ENCODE results near the gene RAPGEF6. TPM values are rescaled to one million over a fixed set of nuclear protein-coding genes. Genes with fewer than 3 reads are reported as not detected.

Gene RAPGEF6
- total RNA-seq (10 to 100 TPM; 17.9 to 43.9 (median 24.2) TPM), polyA plus RNA-seq (1 to 10 TPM; 1.4 to 2.4 (median 1.7) TPM)
- long read RNA-seq, donor 1, result 0 reads
- long read RNA-seq, donor 2, result 0 reads
- long read RNA-seq, donor 3, result 0 reads
- long read RNA-seq, donor 4, result 0 reads
- long read RNA-seq, donor 5, result 0 reads
- long read RNA-seq, donor 6, result 0 reads
- long read RNA-seq, donor 7, result 0 reads
- long read RNA-seq, donor 8, result 0 reads
- long read RNA-seq, donor 9, result 0 reads
- long read RNA-seq, donor 10, full-length matches to known transcripts, result 1 of 1 reads
- long read RNA-seq, donor 10, partial matches to known transcripts, result 0 of 1 reads
- long read RNA-seq, donor 10, other reads (novel, unspliced or antisense), result 0 of 1 reads

- Histone ChIP-seq H3K27ac (peak within 1 kb of the TSS; percentile 94 to 99 (median 99)), H3K27me3 (no peaks in the 10 kb centered on the region), H3K36me3 (no peaks in the 10 kb centered on the region), H3K4me1 (peaks cover 14 to 52% (median 36%) of the 10 kb centered on the region in 4 donors), H3K9me3 (no peaks in the 10 kb centered on the region), H3K4me3 (peak within 1 kb of the TSS; percentile 63 to 83 (median 78))
- intact Hi-C loops (cut with DNase I; ENCODE audit: low total_unique reads), result no loop called here
- 0% methylated on average over 30 to 55 of the region's 55 CpGs for WGBS, 5 donors
- DNase-seq, result peak; percentile 98 to 100
- no peak for TF ChIP-seq EP300 (IDR thresholded peaks at IDR 0.05)
- TF ChIP-seq POLR2A (IDR thresholded peaks at IDR 0.05), result peak in 2 of 4 donors; percentile 30 to 76
- peak; percentile 72 to 96 (median 93) for TF ChIP-seq POLR2AphosphoS5 (IDR thresholded peaks at IDR 0.05)
- TF ChIP-seq, protein P1, sequence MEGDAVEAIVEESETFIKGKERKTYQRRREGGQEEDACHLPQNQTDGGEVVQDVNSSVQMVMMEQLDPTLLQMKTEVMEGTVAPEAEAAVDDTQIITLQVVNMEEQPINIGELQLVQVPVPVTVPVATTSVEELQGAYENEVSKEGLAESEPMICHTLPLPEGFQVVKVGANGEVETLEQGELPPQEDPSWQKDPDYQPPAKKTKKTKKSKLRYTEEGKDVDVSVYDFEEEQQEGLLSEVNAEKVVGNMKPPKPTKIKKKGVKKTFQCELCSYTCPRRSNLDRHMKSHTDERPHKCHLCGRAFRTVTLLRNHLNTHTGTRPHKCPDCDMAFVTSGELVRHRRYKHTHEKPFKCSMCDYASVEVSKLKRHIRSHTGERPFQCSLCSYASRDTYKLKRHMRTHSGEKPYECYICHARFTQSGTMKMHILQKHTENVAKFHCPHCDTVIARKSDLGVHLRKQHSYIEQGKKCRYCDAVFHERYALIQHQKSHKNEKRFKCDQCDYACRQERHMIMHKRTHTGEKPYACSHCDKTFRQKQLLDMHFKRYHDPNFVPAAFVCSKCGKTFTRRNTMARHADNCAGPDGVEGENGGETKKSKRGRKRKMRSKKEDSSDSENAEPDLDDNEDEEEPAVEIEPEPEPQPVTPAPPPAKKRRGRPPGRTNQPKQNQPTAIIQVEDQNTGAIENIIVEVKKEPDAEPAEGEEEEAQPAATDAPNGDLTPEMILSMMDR (IDR thresholded peaks at IDR 0.05), result peak in 2 of 7 experiments; percentile 7 to 15
These were observed at the start of gene RAPGEF6 for GRCh38 chr5:131634996-131635683. Gene RAPGEF6, minus strand, starts transcription at chr5:131635229. Its CDS starts 199 bp downstream, at chr5:131635030.

DNA sequence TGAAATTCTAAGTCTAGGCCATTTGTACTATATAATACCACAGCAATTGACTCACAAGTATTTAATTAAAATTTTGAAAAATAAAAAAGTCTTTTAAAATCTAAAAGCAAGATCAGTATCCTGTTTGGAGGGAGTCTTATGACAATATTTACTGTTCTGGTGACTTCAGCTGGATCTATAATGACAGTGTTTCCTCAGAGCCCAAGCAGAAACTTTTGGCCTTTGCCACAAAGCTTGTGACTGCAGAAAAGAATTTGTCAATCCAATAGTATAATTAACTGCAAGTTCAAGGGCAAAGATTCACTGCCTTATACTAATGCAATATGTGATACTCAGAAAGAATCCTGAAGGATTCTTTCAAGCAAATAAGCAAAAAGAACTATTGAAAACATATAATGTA lies 49.6 kb upstream of the RAPGEF6 start:
- Histone ChIP-seq H3K36me3 (peaks cover 0 to 26% (median 21%) of the 10 kb centered on the region in 4 donors), H3K27ac (no peak overlapping the region), H3K4me1 (peaks cover 0 to 15% (median 4%) of the 10 kb centered on the region in 4 donors), H3K9me3 (no peaks in the 10 kb centered on the region), H3K4me3 (no peak overlapping the region), H3K27me3 (no peaks in the 10 kb centered on the region)
- intact Hi-C loops (cut with DNase I; ENCODE audit: low total_unique reads), result no loop called here
- no peak for DNase-seq
- no peak for TF ChIP-seq POLR2A (IDR thresholded peaks at IDR 0.05)
- no peak for TF ChIP-seq EP300 (IDR thresholded peaks at IDR 0.05)

GRCh38 chr5:131684051-131684450 lies 49.0 kb upstream of the RAPGEF6 start:
- Histone ChIP-seq H3K9me3 (no peaks in the 10 kb centered on the region), H3K27me3 (no peaks in the 10 kb centered on the region), H3K4me1 (peaks cover 0 to 15% (median 4%) of the 10 kb centered on the region in 4 donors), H3K36me3 (peaks cover 0 to 29% (median 25%) of the 10 kb centered on the region in 4 donors), H3K4me3 (no peak overlapping the region), H3K27ac (no peak overlapping the region)
- no peak for DNase-seq
- intact Hi-C loops (cut with DNase I; ENCODE audit: low total_unique reads), result no loop called here
- TF ChIP-seq, protein P1 (IDR thresholded peaks at IDR 0.05), result no peak
- TF ChIP-seq EP300 (IDR thresholded peaks at IDR 0.05) (no peak), POLR2A (IDR thresholded peaks at IDR 0.05) (no peak)
- whole genome bisulfite sequencing, 5 donors, result 72 to 84% (median 79%) methylated on average over 1 of the region's 1 CpG

GRCh38 chr5:131682826-131683225 lies 47.8 kb upstream of the RAPGEF6 start:
- Histone ChIP-seq H3K9me3 (no peaks in the 10 kb centered on the region), H3K4me1 (peaks cover 0 to 15% (median 4%) of the 10 kb centered on the region in 4 donors), H3K27ac (no peak overlapping the region), H3K27me3 (no peaks in the 10 kb centered on the region), H3K36me3 (peaks cover 3 to 38% (median 35%) of the 10 kb centered on the region in 4 donors), H3K4me3 (no peak overlapping the region)
- WGBS, 5 donors, result 89 to 92% (median 91%) methylated on average over 2 of the region's 2 CpGs
- intact Hi-C loops (cut with DNase I; ENCODE audit: low total_unique reads), result no loop called here
- no peak for DNase-seq
- TF ChIP-seq POLR2A (IDR thresholded peaks at IDR 0.05), result no peak
- TF ChIP-seq POLR2AphosphoS5 (IDR thresholded peaks at IDR 0.05), result no peak
- TF ChIP-seq EP300 (IDR thresholded peaks at IDR 0.05), result no peak
- TF ChIP-seq, protein P1 (IDR thresholded peaks at IDR 0.05), result no peak
